ENCODE data around the gene GFI1. TPM values are rescaled to one million over a fixed set of nuclear protein-coding genes. Genes with fewer than 3 reads are reported as not detected.

The GFI1 gene
- 0.14 to 0.38 TPM (median 0.23 TPM) in 5 replicates for total RNA-seq (2022; extraction: Qiagen RNA extraction; ENCODE audit: low read depth)

GRCh38 chr1:92486251-92487077, at the start of gene GFI1:
GFI1 (minus strand) TSS chr1:92486925; CDS start chr1:92483487, 3,438 bp downstream.

Other genes with a start within 250 kb of the GFI1 start
- 5.5 to 8.0 TPM (median 7.7 TPM) in 5 replicates for gene GLMN, start 187.9 kb downstream of the GFI1 start, total RNA-seq (2022; extraction: Qiagen RNA extraction; ENCODE audit: low read depth)
- gene RPAP2, start 187.9 kb downstream of the GFI1 start, total RNA-seq (2022; extraction: Qiagen RNA extraction; ENCODE audit: low read depth) = 8.8 to 13.0 TPM (median 12.7 TPM) in 5 replicates

Measured in A549 treated with DMSO at 1 μM for 4 hours (cell line).